Activated CD4-positive, alpha-beta memory T cell treated with anti-CD3 and anti-CD28 coated beads for 36 hours (primary cell): ENCODE data around the gene PLAAT5. TPM values are rescaled to one million over a fixed set of nuclear protein-coding genes. Genes with fewer than 3 reads are reported as not detected.
A peak's percentile ranks its signal among the peaks of the same experiment; 100 is the strongest.
"Not testable (repeated sequence)": the region's sequence is repeated elsewhere in the genome, so short reads cannot be mapped to it uniquely, and the experiment has no call there.

Source experiments
- CTCF ChIA-PET: fragments of 350-600 bp; sonication (Branson Sonifier 250); formaldehyde crosslinking; loops from one replicate; lab custom pipeline; 2021; ENCODE audit warnings: antibody characterized with exemption, inconsistent platforms; lab: Charles Lee
- POLR2A ChIA-PET: fragments of 350-600 bp; sonication (Branson Sonifier 250); formaldehyde crosslinking; loops from one replicate; lab custom pipeline; 2021; ENCODE audit warnings: antibody characterized with exemption; lab: Charles Lee
- DNase-seq: peaks from one replicate; pipeline ENCODE4 v3.0.0-alpha.2; 2020
- H3K27ac Mint-ChIP-seq: one replicate; pipeline ENCODE4 v1.8.0; 2021; ENCODE audit warnings: mixed read lengths
- H3K27me3 Mint-ChIP-seq: one replicate; pipeline ENCODE4 v1.8.0; 2021; ENCODE audit warnings: mixed read lengths
- H3K36me3 Mint-ChIP-seq: one replicate; pipeline ENCODE4 v1.8.0; 2021; ENCODE audit warnings: mixed read lengths
- H3K4me1 Mint-ChIP-seq: one replicate; pipeline ENCODE4 v1.8.0; 2021; ENCODE audit warnings: low read depth, mixed read lengths
- H3K4me3 Mint-ChIP-seq: one replicate; pipeline ENCODE4 v1.8.0; 2021; ENCODE audit warnings: mild to moderate bottlenecking, mixed read lengths
- H3K9me3 Mint-ChIP-seq: one replicate; pipeline ENCODE4 v1.8.0; 2021; ENCODE audit warnings: mixed read lengths
- intact Hi-C: fragments of 100-400 bp; cut with micrococcal nuclease; formaldehyde crosslinking; loops from one replicate; pipeline ENCODE4 v1.15.1; 2023
- total RNA-seq, 2 experiments: library from RNA; stranded (reverse); gene quantifications; one replicate each; pipeline ENCODE4 v1.2.3, GENCODE V29; 2021

Gene PLAAT5
- total RNA-seq, 2 experiments from 2014 or later = 0.15 to 0.24 TPM

GRCh38 chr11:63530021-63530420, 39.1 kb upstream of the PLAAT5 start:
- no peaks in the 10 kb centered on the region for H3K36me3 Mint-ChIP-seq
- H3K27ac Mint-ChIP-seq = no peak overlapping the region
- peaks cover 54% of the 10 kb centered on the region for H3K4me1 Mint-ChIP-seq
- H3K9me3 Mint-ChIP-seq = peaks cover 2% of the 10 kb centered on the region
- ChIA-PET CTCF (no interaction called here), POLR2A (no interaction called here)
- no peak for DNase-seq
- intact Hi-C loops = no loop called here
- no peaks in the 10 kb centered on the region for H3K27me3 Mint-ChIP-seq
- H3K4me3 Mint-ChIP-seq = no peak overlapping the region

DNA sequence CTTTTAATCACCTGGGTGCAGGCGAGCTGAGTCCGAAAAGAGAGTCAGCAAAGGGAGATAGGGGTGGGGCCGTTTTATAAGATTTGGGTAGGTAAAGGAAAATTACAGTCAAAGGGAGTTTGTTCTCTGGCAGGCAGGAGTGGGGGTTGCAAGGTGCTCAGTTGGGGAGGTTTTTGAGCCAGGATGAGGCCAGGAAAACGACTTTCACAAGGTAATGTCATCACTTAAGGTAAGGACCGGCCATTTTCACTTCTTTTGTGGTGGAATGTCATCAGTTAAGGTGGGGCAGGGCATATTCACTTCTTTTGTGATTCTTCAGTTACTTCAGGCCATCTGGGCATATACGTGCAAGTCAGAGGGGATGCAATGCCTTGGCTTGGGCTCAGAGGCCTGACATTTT, 38.4 kb upstream of the PLAAT5 start:
- peaks cover 49% of the 10 kb centered on the region for H3K4me1 Mint-ChIP-seq
- CTCF ChIA-PET, H3K36me3 Mint-ChIP-seq, POLR2A ChIA-PET, H3K27ac Mint-ChIP-seq, H3K27me3 Mint-ChIP-seq, DNase-seq, H3K9me3 Mint-ChIP-seq, intact Hi-C loops, H3K4me3 Mint-ChIP-seq: not testable (repeated sequence)

- POLR2A ChIA-PET, CTCF ChIA-PET, DNase-seq, H3K36me3 Mint-ChIP-seq, H3K9me3 Mint-ChIP-seq, H3K27me3 Mint-ChIP-seq, intact Hi-C loops, H3K4me3 Mint-ChIP-seq, H3K27ac Mint-ChIP-seq: not testable (repeated sequence)
- H3K4me1 Mint-ChIP-seq = peaks cover 43% of the 10 kb centered on the region
These were observed 37.8 kb upstream of the PLAAT5 start for GRCh38 chr11:63528729-63529278.

DNA sequence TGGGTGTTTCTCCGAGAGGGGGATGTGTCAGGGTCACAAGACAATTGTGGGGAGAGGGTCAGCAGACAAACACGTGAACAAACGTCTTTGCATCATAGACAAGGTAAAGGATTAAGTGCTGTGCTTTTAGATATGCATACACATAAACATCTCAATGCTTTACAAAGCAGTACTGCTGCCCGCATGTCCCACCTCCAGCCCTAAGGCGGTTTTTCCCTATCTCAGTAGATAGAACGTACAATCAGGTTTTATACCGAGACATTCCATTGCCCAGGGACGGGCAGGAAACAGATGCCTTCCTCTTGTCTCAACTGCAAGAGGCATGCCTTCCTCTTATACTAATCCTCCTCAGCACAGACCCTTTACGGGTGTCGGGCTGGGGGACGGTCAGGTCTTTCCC, 37.2 kb upstream of the PLAAT5 start:
- DNase-seq, CTCF ChIA-PET, H3K27me3 Mint-ChIP-seq, H3K9me3 Mint-ChIP-seq, H3K27ac Mint-ChIP-seq, POLR2A ChIA-PET, intact Hi-C loops, H3K4me3 Mint-ChIP-seq, H3K36me3 Mint-ChIP-seq: not testable (repeated sequence)
- H3K4me1 Mint-ChIP-seq = peaks cover 37% of the 10 kb centered on the region

DNA sequence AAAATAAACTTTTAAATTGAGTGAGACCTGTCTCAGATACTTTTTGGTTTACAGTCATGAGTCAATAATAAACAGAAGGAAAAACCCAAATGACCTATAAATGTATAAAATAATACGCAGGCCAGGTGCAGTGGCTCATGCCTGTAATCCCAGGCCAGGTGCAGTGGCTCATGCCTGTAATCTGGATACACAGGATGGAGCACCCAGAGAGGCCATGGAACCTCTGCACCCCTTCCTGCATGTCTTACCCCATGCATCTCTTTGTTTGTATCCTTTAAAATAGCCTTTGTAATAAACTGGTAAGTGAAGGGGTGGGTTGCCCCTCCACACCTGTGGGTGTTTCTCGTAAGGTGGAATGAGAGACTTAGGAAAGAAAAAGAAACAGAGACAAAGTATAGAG, 36.7 kb upstream of the PLAAT5 start:
- no peak overlapping the region for H3K4me3 Mint-ChIP-seq
- H3K4me1 Mint-ChIP-seq = peaks cover 32% of the 10 kb centered on the region
- no peak overlapping the region for H3K27ac Mint-ChIP-seq
- ChIA-PET POLR2A (no interaction called here), CTCF (no interaction called here)
- intact Hi-C loops = no loop called here
- no peak for DNase-seq
- no peaks in the 10 kb centered on the region for H3K36me3 Mint-ChIP-seq
- peaks cover 2% of the 10 kb centered on the region for H3K9me3 Mint-ChIP-seq
- H3K27me3 Mint-ChIP-seq = no peaks in the 10 kb centered on the region

DNA sequence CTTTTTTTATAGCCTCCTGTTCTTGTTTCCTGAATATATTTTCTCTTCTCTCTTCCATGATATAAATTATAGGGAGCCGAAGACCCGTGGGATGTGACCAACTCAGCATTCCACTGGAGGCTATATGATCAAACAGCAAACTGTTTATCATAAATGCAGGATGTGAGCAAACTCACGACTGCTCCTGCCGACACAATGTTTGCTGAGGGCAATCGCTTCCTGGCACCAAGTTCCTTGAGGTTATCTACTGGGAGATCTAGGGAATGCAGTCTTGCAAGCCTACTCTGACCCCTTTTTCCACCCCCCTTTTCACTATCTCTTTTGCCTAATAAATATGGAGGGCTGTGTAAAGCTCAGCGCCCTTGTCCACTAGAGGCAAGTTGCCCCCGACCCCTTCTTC, 32.2 kb upstream of the PLAAT5 start:
- POLR2A ChIA-PET = interaction anchor here (1.3 kb wide), 1 partner anchor 13 kb away, joined by 3 read pairs; no protein-coding TSS in a partner anchor
- Mint-ChIP-seq H3K4me1 (peaks cover 11% of the 10 kb centered on the region), H3K4me3 (no peak overlapping the region), H3K27me3 (no peaks in the 10 kb centered on the region), H3K27ac (no peak overlapping the region), H3K9me3 (peaks cover 2% of the 10 kb centered on the region), H3K36me3 (no peaks in the 10 kb centered on the region)
- DNase-seq = no peak
- CTCF ChIA-PET = no interaction called here
- intact Hi-C loops = no loop called here

GRCh38 chr11:63521896-63522295, 30.9 kb upstream of the PLAAT5 start:
- no peak overlapping the region for H3K27ac Mint-ChIP-seq
- no peak overlapping the region for H3K4me3 Mint-ChIP-seq
- intact Hi-C loops = no loop called here
- ChIA-PET POLR2A (no interaction called here), CTCF (no interaction called here)
- no peaks in the 10 kb centered on the region for H3K36me3 Mint-ChIP-seq
- H3K9me3 Mint-ChIP-seq = peaks cover 2% of the 10 kb centered on the region
- no peak for DNase-seq
- H3K4me1 Mint-ChIP-seq = peaks cover 13% of the 10 kb centered on the region
- H3K27me3 Mint-ChIP-seq = no peaks in the 10 kb centered on the region

DNA sequence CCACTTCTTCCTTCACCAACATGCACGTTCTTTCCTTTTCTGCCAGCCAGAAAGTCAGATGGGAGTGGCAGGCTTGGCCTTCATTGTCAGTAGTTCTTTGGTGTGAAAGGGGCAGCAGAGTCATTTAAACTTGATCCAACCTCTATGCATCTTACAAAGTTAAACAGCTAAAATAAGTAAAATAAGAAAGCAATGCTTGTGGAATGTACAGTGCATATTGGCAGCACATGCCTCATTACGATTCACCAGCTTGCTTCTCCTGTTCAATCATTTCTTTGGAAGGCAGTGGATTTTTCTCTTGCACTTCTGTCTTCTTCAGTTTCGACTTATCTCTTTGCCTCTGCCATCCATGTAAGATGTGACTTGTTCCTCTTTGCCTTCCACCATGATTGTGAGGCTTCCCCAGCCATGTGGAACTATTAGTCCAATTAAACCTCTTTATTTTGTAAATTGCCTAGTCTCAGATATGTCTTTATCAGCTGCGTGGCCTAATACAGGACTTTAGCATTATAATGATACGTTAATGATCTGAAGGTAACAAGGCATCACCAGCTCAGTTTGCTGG, 29.7 kb upstream of the PLAAT5 start:
- intact Hi-C loops = no loop called here
- ChIA-PET CTCF (interaction anchor here (0.6 to 1.4 kb wide), 2 partner anchors 115 to 125 kb away, joined by 3 to 4 read pairs; no protein-coding TSS in a partner anchor), POLR2A (no interaction called here)
- H3K9me3 Mint-ChIP-seq = no peaks in the 10 kb centered on the region
- H3K4me1 Mint-ChIP-seq = peaks cover 13% of the 10 kb centered on the region
- no peak overlapping the region for H3K27ac Mint-ChIP-seq
- H3K36me3 Mint-ChIP-seq = no peaks in the 10 kb centered on the region
- no peak overlapping the region for H3K4me3 Mint-ChIP-seq
- DNase-seq = no peak
- H3K27me3 Mint-ChIP-seq = no peaks in the 10 kb centered on the region

GRCh38 chr11:63518548-63518947, 27.6 kb upstream of the PLAAT5 start:
- peak overlapping the region; percentile 21 for H3K27ac Mint-ChIP-seq
- no peak for DNase-seq
- POLR2A ChIA-PET = no interaction called here

GRCh38 chr11:63517156-63517555, 26.2 kb upstream of the PLAAT5 start:
- ChIA-PET POLR2A (no interaction called here), CTCF (no interaction called here)
- Mint-ChIP-seq H3K27me3 (no peaks in the 10 kb centered on the region), H3K27ac (no peak overlapping the region), H3K4me3 (no peak overlapping the region), H3K4me1 (peaks cover 13% of the 10 kb centered on the region), H3K36me3 (no peaks in the 10 kb centered on the region), H3K9me3 (no peaks in the 10 kb centered on the region)
- DNase-seq = no peak
- intact Hi-C loops = no loop called here

More at GRCh38 chr11:63518548-63518947, 27.6 kb upstream of the PLAAT5 start:
- CTCF ChIA-PET = interaction anchor here (1.4 kb wide), 1 partner anchor 123 kb away, joined by 3 read pairs; no protein-coding TSS in a partner anchor
- Mint-ChIP-seq H3K27me3 (no peaks in the 10 kb centered on the region), H3K4me1 (peaks cover 13% of the 10 kb centered on the region), H3K36me3 (no peaks in the 10 kb centered on the region), H3K9me3 (no peaks in the 10 kb centered on the region), H3K4me3 (no peak overlapping the region)
- intact Hi-C loops = no loop called here

GRCh38 chr11:63516109-63516508, 25.1 kb upstream of the PLAAT5 start:
- H3K27ac Mint-ChIP-seq = no peak overlapping the region
- no peak overlapping the region for H3K4me3 Mint-ChIP-seq
- no peaks in the 10 kb centered on the region for H3K27me3 Mint-ChIP-seq
- ChIA-PET CTCF (interaction anchor here (0.6 kb wide), 1 partner anchor 38 kb away, joined by 3 read pairs; no protein-coding TSS in a partner anchor), POLR2A (no interaction called here)
- intact Hi-C loops = no loop called here
- DNase-seq = no peak
- H3K36me3 Mint-ChIP-seq = no peaks in the 10 kb centered on the region
- peaks cover 13% of the 10 kb centered on the region for H3K4me1 Mint-ChIP-seq
- H3K9me3 Mint-ChIP-seq = no peaks in the 10 kb centered on the region

- no peaks in the 10 kb centered on the region for H3K9me3 Mint-ChIP-seq
- intact Hi-C loops = no loop called here
- ChIA-PET CTCF (no interaction called here), POLR2A (no interaction called here)
- no peaks in the 10 kb centered on the region for H3K36me3 Mint-ChIP-seq
- DNase-seq = no peak
- no peak overlapping the region for H3K4me3 Mint-ChIP-seq
- no peaks in the 10 kb centered on the region for H3K27me3 Mint-ChIP-seq
- no peak overlapping the region for H3K27ac Mint-ChIP-seq
- H3K4me1 Mint-ChIP-seq = no peaks in the 10 kb centered on the region
These were observed 21.8 kb upstream of the PLAAT5 start for GRCh38 chr11:63512816-63513215.
